ENCODE results near the gene SF1.

SF1 gene

GRCh38 chr11:64759722-64760719 is 18.3 kb downstream of the SF1 start, which contains the start of gene PYGM:
TSS of gene PYGM (minus strand) at chr11:64759974. CDS start at chr11:64759898, 76 bp downstream.
- no peak for DNase-seq

- DNase-seq = no peak
Measured at GRCh38 chr11:64759131-64759721, 19.1 kb downstream of the SF1 start.

- DNase-seq = no peak
Measured at GRCh38 chr11:64758330-64759079, 19.8 kb downstream of the SF1 start.

- no peak for DNase-seq
Measured at GRCh38 chr11:64757549-64758329, 20.6 kb downstream of the SF1 start.

GRCh38 chr11:64755681-64756361 is 22.5 kb downstream of the SF1 start:
- DNase-seq = no peak

DNA sequence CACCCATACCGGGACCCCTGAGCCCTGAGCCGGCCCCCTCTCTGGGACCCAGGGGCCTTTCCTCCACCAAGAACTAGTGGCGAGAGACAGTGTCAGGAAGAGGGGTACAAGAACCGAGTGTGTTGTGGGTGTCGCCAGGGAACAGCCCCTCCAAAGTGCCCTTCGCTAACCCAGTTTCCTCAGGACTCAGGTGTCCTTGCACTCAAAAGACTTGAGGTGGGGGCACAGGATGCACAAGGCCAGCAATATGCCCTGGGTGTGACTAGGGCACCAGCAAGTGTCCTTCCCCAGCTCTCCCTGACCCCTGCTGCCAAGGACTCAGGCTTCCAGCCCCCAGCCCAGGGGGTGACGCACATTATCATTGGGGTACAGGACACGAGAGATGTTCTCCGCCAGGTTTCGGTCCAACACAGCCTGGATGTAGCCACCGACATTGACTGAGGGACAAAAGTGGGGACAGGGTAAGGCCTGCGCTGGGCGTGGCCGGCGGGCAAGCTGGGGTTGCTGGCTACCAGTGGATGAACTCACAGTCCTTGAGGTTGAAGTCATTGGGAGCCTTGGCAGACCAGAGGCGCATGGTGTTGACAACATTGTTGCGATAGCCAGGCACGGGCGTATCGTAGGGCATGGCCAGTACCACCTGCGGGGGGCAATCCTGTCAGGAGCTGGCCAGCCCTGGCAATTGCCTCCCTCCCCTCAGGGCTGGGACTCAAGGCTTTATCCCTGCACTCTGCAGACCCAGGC is 23.3 kb downstream of the SF1 start:
- DNase-seq = no peak

DNA sequence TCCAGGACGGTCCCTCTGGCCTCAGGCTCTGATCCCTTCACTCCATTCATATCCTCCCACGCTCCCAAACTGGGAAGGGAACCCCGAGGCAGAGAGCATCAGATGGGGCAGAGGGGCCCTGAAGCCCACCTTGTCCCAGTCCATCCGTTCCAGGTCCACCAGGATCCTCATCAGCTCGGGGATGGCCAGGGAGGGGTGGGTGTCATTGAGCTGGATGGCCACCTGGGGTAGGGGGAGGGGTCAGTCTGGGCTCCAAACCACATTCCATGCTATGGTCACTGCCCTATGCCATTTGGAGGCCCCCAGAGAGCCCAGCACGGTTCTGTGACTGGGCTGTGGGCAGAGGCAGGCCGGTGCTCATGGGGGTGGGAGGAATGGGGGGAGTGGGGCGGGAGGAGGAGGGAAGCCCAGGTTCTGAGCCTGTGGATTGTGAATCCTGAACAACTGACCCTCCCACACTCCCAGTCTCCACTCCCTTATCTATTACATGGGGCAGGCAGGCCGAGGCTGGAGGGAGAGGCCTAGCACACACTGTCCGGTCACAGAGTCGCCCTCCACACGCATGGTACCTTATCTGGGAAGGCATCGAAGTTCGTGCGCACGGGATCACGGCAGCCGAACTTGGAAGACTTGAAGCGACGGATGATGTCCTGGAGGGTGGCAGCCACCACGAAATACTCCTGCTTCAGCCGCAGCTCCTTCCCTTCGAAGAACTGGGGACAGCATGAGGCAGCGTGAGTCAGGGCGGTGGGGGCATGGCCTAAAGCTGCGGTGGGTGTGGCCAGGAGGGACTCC is 24.0 kb downstream of the SF1 start:
- no peak for DNase-seq

- DNase-seq = no peak
Measured at GRCh38 chr11:64753380-64754123, 24.8 kb downstream of the SF1 start.

DNA sequence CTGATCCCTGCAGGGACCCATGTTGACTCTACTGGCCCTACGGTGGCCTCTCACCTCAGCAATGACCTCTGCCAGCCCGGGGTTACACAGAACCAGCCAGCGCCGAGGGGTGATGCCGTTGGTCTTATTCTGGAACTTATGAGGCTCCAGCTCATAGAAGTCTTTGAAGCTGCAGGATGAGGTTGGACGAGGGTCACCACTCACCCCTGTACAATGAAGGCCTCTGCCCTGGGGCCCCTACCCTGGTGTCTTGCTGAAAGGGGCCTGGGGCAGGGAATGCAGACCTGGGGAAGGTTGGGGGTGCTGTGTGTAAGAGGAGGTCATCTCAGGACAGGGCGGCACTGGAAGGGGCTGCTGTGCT is 25.3 kb downstream of the SF1 start:
- DNase-seq = no peak

- no peak for DNase-seq
Measured at GRCh38 chr11:64752175-64752970, 26.0 kb downstream of the SF1 start.

- no peak for DNase-seq
Measured at GRCh38 chr11:64751580-64751979, 26.8 kb downstream of the SF1 start.

- no peak for DNase-seq
Measured at GRCh38 chr11:64751136-64751535, 27.2 kb downstream of the SF1 start.

GRCh38 chr11:64750361-64751054 is 27.8 kb downstream of the SF1 start:
- no peak for DNase-seq

GRCh38 chr11:64747961-64748665 is 30.2 kb downstream of the SF1 start:
- DNase-seq = no peak

DNA sequence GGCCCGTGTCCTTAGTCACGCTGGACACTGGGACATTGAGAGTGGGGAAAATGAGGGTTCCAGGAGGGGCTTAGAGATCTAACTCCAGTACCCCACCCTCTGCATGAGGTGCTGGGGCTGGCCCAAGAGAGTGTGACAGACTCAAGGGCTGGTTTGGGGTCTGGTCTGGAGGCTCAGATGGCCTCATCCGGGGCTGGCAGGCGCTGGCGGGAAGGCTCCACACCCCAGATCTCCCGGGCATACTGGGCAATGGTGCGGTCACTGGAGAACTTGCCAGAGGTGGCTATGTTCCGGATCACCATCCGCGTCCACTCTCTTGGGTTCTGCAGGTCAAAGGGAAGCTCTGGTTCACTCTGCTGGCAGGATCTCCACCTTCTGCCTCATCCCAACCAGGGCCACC is 31.9 kb downstream of the SF1 start:
- DNase-seq = no peak

DNA sequence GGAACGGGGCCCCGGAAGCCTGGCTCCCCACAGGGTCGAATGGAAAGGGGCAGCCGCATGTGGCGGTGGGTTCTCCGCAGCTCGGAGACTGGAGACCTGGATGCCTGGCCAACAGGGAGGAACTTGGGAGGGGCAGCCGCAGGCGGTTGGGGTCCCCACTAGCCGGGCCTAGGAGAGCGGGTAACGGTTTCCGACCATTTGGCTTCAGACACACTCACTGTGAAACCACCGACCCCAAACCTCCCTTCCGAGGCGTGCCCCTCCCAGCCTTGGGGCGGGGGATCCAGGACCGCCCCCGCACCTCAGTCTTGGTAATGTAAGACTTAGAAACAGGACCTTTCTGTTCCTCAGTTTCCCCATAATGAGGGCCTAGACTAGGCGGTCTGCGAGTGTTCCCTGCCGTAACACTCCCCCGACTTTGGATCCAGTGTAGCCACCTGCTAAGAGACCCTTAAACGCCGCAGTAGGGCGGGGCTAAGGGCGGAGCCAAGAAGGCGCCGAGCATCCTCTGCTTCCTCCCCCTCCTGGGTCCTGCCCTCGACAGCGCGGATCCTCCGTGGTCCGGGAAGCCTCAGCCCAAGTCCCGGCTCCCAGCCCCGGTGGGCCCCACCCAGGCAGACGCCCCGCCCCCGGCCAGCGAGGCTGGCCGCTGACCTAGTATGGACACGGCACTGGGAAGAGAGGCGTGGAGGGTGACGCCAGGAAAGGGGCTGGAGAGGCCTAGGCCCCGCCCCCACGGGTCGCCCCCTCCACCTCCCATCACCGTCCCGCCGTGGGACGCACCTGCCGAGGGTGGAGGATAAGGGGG is 32.6 kb downstream of the SF1 start:
- DNase-seq = no peak

DNA sequence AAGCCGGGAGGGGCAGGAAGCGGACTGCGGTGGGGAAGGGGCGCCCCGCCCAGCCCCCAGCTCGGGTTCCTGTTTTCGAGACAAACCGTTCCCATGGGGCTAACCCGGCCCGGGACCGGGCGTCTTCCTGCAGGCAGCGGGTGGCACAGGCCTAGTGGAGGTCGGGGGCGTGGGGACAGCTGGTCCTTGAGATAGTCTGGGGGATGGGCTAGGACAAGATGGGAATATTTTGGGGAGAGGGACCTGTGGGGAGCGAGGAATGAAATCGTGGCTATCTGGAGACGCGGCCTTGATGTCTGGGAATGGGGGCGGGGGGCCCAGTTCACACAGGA is 33.2 kb downstream of the SF1 start:
- DNase-seq = no peak

Measured in NCI-H774 (cell line).